Transverse colon (tissue), 4 donors: ENCODE results near the gene TMUB2. TPM values are rescaled to one million over a fixed set of nuclear protein-coding genes. Genes with fewer than 3 reads are reported as not detected.

Experiments
- DNase-seq: peaks from one replicate; pipeline ENCODE4 v3.0.0-alpha.2; 2019
- H3K27ac ChIP-seq, 4 donors: fragments of 200-600 bp; sonication (generic); 2 replicates each; pipeline ENCODE4 v1.5.1; 2016 to 2018; ENCODE audit warnings: inconsistent platforms in 4 of 4
- H3K27me3 ChIP-seq: fragments of 200-600 bp; sonication (generic); 2 replicates; pipeline ENCODE4 v1.5.1; 2017; ENCODE audit warnings: inconsistent platforms
- H3K36me3 ChIP-seq, 4 donors: fragments of 200-600 bp; sonication (generic); 2 replicates each; pipeline ENCODE4 v1.5.1; 2017 to 2019; ENCODE audit warnings: inconsistent platforms in 4 of 4
- H3K4me1 ChIP-seq, 4 donors: fragments of 200-600 bp; sonication (generic); 2 replicates each; pipeline ENCODE4 v1.5.1; 2017 to 2020; ENCODE audit warnings: inconsistent platforms in 4 of 4
- H3K4me3 ChIP-seq, 4 donors: fragments of 200-600 bp; sonication (generic); 1 replicate in 1 of 4; 2 replicates in 3 of 4; pipeline versions ENCODE4 v1.5.1 to v1.6.1; 2017 to 2019; ENCODE audit warnings: inconsistent platforms in 4 of 4
- H3K9me3 ChIP-seq, 2 donors: fragments of 200-600 bp; sonication (generic); 2 replicates each; pipeline ENCODE4 v1.5.1; 2017 to 2019; ENCODE audit warnings: inconsistent platforms in 2 of 2
- CTCF ChIP-seq, 5 experiments: fragments of 200-600 bp in 3 of 5; fragments of 450-650 bp in 2 of 5; sonication (generic) in 3 of 5; IDR thresholded peaks; 1 replicate in 2 of 5; 2 replicates in 3 of 5; pipeline ENCODE4 v1.5.1; 2016 to 2017; ENCODE audit warnings: antibody characterized with exemption in 5 of 5, inconsistent platforms in 3 of 5, mild to moderate bottlenecking in 2 of 5, moderate library complexity in 1 of 5
- EP300 ChIP-seq: sonication (generic); formaldehyde crosslinking; IDR thresholded peaks from one replicate; pipeline ENCODE4 v1.6.1; 2017; ENCODE audit warnings: antibody characterized with exemption, low read depth
- POLR2A ChIP-seq: fragments of 450-650 bp; IDR thresholded peaks from one replicate; pipeline ENCODE4 v1.6.1; 2016; ENCODE audit warnings: antibody characterized with exemption, mild to moderate bottlenecking, moderate library complexity
- POLR2AphosphoS5 ChIP-seq, 3 donors: sonication (generic); formaldehyde crosslinking; IDR thresholded peaks; one replicate each; pipeline ENCODE4 v1.6.1; 2016; ENCODE audit warnings: antibody characterized with exemption in 3 of 3
- WGBS, 2 donors: methylation state at CpG; one replicate each; pipeline ENCODE4 v1.1.5; 2018; ENCODE audit warnings: low coverage in 1 of 2; 5-methylcytosine and 5-hydroxymethylcytosine counted together
- in situ Hi-C, 4 donors: fragments of 200-750 bp; cut with MboI; loops; one replicate each; pipeline versions ENCODE4 v1.15.0 to v1.15.1; 2017; ENCODE audit warnings: low sequenced_read_pairs in 3 of 4, low pct_ligation_motif_present in 1 of 4, low pct_unique_long_range_greater_than_20kb in 1 of 4
- intact Hi-C: fragments of 100-400 bp; cut with DNase I; formaldehyde crosslinking; loops from one replicate; pipeline ENCODE4 v1.15.1; 2023; ENCODE audit warnings: low total_unique reads
- total RNA-seq, 4 donors: library from RNA; depleted of rRNA; stranded (reverse); fragments of >200 nt; gene quantifications; one replicate each; pipeline ENCODE4 v1.1.0, GENCODE V29; 2016

TMUB2 gene
- total RNA-seq, 4 donors from 2014 or later: 53.4 to 70.5 (median 60.6) TPM

GRCh38 chr17:44217738-44218343, 31.1 kb downstream of the TMUB2 start:
- in situ Hi-C loops: loop anchor here in 2 of 4 donors (5.0 to 10.0 kb wide), 2 partner anchors 107 to 114 kb away; partner anchors contain the start of gene SLC25A39 (in 1 of the 2)
- 3% methylated on average over 10 of the region's 10 CpGs; no CpG with 5 or more reads in 1 of the 2 donors for WGBS, 2 donors

GRCh38 chr17:44218344-44219107, 31.8 kb downstream of the TMUB2 start:
- in situ Hi-C loops: loop anchor here in 2 of 4 donors (5.0 to 10.0 kb wide), 2 partner anchors 106 to 114 kb away; partner anchors contain the start of gene SLC25A39 (in 1 of the 2)

More at GRCh38 chr17:44217738-44218343, 31.1 kb downstream of the TMUB2 start:
- peaks cover 21 to 31% (median 25%) of the 10 kb centered on the region in 4 donors for H3K4me1 ChIP-seq
- peak; percentile 29 for DNase-seq
- H3K27me3 ChIP-seq: no peaks in the 10 kb centered on the region
- H3K4me3 ChIP-seq: peak overlapping the region; percentile 20 to 98 (median 90)
- H3K27ac ChIP-seq: peak overlapping the region; percentile 99 to 100 (median 100)
- no peak for TF ChIP-seq POLR2AphosphoS5 (IDR thresholded peaks at IDR 0.05)
- no peak for TF ChIP-seq CTCF (IDR thresholded peaks at IDR 0.05)
- no peak for TF ChIP-seq POLR2A
- TF ChIP-seq EP300: no peak
- no peaks in the 10 kb centered on the region for H3K9me3 ChIP-seq
- H3K36me3 ChIP-seq: peaks cover 0 to 19% (median 7%) of the 10 kb centered on the region in 4 donors
- intact Hi-C loops: loop anchor here (2.0 kb wide), 1 partner anchor 107 kb away; the partner anchor contains the start of gene SLC25A39

GRCh38 chr17:44219108-44219615, 32.4 kb downstream of the TMUB2 start:
- Histone ChIP-seq H3K36me3 (peaks cover 0 to 19% (median 7%) of the 10 kb centered on the region in 4 donors), H3K27me3 (no peaks in the 10 kb centered on the region), H3K4me1 (peaks cover 31 to 42% (median 37%) of the 10 kb centered on the region in 4 donors), H3K9me3 (no peaks in the 10 kb centered on the region), H3K27ac (peak overlapping the region; percentile 99 to 100 (median 100)), H3K4me3 (peak overlapping the region; percentile 84 to 98 (median 98))
- intact Hi-C loops: loop anchor here (2.0 kb wide), 1 partner anchor 106 kb away; the partner anchor contains the start of gene SLC25A39
- TF ChIP-seq POLR2A (peak; percentile 36), CTCF (IDR thresholded peaks at IDR 0.05) (peak; percentile 17 to 68 (median 48)), POLR2AphosphoS5 (IDR thresholded peaks at IDR 0.05) (peak in 2 of 3 donors; percentile 25 to 27), EP300 (no peak)
- 1% methylated on average over 22 of the region's 73 CpGs; no CpG with 5 or more reads in 1 of the 2 donors for WGBS, 2 donors
- DNase-seq: peak; percentile 69
- in situ Hi-C loops: loop anchor here in 2 of 4 donors (5.0 to 10.0 kb wide), 2 partner anchors 106 to 113 kb away; partner anchors contain the start of gene SLC25A39 (in 1 of the 2)

More at GRCh38 chr17:44218344-44219107, 31.8 kb downstream of the TMUB2 start:
- TF ChIP-seq POLR2AphosphoS5 (IDR thresholded peaks at IDR 0.05) (peak in 2 of 3 donors; percentile 68 to 77), POLR2A (no peak), EP300 (no peak), CTCF (IDR thresholded peaks at IDR 0.05) (peak; percentile 43 to 70 (median 62))
- intact Hi-C loops: loop anchor here (2.0 kb wide), 1 partner anchor 106 kb away; the partner anchor contains the start of gene SLC25A39
- H3K27ac ChIP-seq: peak overlapping the region; percentile 99 to 100 (median 100)
- peaks cover 27 to 37% (median 31%) of the 10 kb centered on the region in 4 donors for H3K4me1 ChIP-seq
- H3K9me3 ChIP-seq: no peaks in the 10 kb centered on the region
- peak overlapping the region; percentile 84 to 98 (median 98) for H3K4me3 ChIP-seq
- H3K36me3 ChIP-seq: peaks cover 0 to 19% (median 7%) of the 10 kb centered on the region in 4 donors
- 0% methylated on average over 23 of the region's 89 CpGs; no CpG with 5 or more reads in 1 of the 2 donors for WGBS, 2 donors
- peak; percentile 92 for DNase-seq
- no peaks in the 10 kb centered on the region for H3K27me3 ChIP-seq
